ENCODE measurements around the gene NAA38.

Gene NAA38

DNA sequence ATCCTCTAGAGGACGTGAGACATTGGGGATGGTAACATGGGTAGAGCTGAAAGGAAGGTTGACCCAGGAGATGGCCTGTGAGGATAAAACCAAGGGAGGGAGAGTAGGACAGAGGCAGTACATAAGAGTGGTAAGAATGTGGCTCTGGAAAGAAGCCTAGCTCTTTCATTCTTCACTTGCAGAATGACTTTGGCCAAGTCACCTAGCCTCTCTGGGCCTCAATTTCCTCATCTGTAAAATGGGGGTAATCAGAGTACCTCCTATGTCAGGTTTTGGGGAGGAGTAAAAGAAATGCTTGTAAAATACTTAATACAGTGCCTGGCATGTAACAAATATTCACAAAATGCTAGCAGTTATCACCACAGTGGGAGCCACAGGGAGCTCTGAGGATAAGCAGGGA, 16.5 kb downstream of the NAA38 start:
- TF ChIP-seq, protein P1, sequence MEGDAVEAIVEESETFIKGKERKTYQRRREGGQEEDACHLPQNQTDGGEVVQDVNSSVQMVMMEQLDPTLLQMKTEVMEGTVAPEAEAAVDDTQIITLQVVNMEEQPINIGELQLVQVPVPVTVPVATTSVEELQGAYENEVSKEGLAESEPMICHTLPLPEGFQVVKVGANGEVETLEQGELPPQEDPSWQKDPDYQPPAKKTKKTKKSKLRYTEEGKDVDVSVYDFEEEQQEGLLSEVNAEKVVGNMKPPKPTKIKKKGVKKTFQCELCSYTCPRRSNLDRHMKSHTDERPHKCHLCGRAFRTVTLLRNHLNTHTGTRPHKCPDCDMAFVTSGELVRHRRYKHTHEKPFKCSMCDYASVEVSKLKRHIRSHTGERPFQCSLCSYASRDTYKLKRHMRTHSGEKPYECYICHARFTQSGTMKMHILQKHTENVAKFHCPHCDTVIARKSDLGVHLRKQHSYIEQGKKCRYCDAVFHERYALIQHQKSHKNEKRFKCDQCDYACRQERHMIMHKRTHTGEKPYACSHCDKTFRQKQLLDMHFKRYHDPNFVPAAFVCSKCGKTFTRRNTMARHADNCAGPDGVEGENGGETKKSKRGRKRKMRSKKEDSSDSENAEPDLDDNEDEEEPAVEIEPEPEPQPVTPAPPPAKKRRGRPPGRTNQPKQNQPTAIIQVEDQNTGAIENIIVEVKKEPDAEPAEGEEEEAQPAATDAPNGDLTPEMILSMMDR (IDR thresholded peaks at IDR 0.05) = no peak
- H3K27ac Mint-ChIP-seq = peak overlapping the region; percentile 98
- peak overlapping the region; percentile 100 for H3K4me3 Mint-ChIP-seq
- peaks cover 13% of the 10 kb centered on the region for H3K36me3 Mint-ChIP-seq (ENCODE audit: low read depth)
- peaks cover 79% of the 10 kb centered on the region for H3K4me1 Mint-ChIP-seq
- no peaks in the 10 kb centered on the region for H3K9me3 Mint-ChIP-seq
- DNase-seq = no peak
- no peaks in the 10 kb centered on the region for H3K27me3 Mint-ChIP-seq (ENCODE audit: low read depth, poor library complexity)

DNA sequence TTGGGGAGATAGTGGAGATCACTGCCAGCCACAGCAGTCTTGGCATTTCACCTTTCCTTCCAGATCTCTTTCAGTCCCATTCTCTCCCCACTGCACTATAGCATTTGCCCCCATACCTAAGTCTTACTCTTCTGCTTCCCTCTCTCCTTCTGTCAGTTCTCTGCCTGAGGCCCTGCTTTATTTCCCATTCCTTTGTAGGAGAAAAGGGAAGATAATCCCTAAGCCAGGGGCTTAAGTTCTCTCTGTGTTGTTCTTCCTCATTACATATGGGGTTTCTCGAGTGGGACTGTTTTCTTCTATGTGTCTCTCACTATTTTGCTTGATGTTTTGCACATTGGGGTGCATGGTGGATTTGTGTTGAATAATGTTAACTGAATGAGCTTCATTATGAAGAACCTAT, 16.9 kb downstream of the NAA38 start:
- Mint-ChIP-seq H3K9me3 (no peaks in the 10 kb centered on the region), H3K27ac (peak overlapping the region; percentile 98), H3K27me3 (ENCODE audit: low read depth, poor library complexity) (no peaks in the 10 kb centered on the region), H3K4me3 (peak overlapping the region; percentile 100), H3K36me3 (ENCODE audit: low read depth) (peaks cover 13% of the 10 kb centered on the region), H3K4me1 (peaks cover 75% of the 10 kb centered on the region)
- DNase-seq = no peak
- TF ChIP-seq, protein P1 (IDR thresholded peaks at IDR 0.05) = no peak

DNA sequence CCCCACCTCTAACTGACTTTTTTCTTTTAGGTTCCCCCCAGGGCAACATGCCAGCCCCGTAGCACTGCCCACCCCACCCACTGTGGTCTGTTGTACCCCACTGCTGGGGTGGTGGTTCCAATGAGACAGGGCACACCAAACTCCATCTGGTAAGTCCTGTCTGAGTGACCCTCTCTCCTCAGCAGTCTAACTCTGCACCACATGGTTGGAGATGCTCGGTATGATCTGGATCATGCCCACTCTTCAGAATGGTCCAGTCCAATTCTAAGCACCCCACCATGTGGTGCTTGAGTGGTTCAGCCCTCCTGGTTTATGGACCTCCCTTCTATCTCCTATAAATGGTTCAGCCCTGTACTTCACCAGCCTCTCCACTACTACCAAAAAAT, 17.5 kb downstream of the NAA38 start:
- peaks cover 13% of the 10 kb centered on the region for H3K36me3 Mint-ChIP-seq (ENCODE audit: low read depth)
- no peaks in the 10 kb centered on the region for H3K27me3 Mint-ChIP-seq (ENCODE audit: low read depth, poor library complexity)
- H3K9me3 Mint-ChIP-seq = no peaks in the 10 kb centered on the region
- TF ChIP-seq, protein P1 (IDR thresholded peaks at IDR 0.05) = no peak
- H3K4me1 Mint-ChIP-seq = peaks cover 71% of the 10 kb centered on the region
- H3K27ac Mint-ChIP-seq = peak overlapping the region; percentile 98
- no peak for DNase-seq
- H3K4me3 Mint-ChIP-seq = peak overlapping the region; percentile 100

DNA sequence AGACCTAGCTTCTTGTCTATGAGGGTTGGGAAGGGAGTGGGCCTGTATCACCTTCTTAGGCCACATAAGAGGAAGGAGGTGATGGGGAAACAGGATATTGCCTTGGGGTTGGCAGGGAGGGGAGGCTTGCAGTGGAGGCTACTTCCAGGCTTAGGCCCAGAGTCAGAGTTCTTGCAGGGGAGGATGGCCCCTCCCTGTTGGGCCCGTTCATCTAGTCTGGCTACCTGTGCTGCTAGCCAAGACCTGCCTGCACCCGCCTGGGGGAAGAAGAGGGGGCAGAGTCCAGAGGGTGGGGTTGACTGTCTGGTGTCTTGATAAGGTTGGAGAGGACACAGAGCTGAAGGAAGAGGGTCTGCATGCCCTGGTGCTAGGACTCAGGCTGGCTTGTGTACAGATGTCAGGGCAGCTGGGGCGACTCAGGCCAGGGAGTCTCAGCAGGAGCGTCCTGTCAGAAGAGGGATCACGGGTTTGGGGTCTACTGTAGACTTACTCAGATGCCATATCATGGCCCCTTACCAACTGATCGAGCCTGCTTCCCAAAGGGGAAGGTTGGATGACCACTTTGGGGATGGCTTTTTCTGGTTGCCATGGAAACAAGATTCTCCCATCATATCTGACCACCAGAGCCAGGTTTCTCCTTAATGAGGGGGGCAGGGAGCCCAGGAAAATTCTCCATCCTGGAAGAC, 18.0 kb downstream of the NAA38 start:
- no peak for DNase-seq
- Mint-ChIP-seq H3K4me1 (peaks cover 69% of the 10 kb centered on the region), H3K27me3 (ENCODE audit: low read depth, poor library complexity) (no peaks in the 10 kb centered on the region), H3K9me3 (no peaks in the 10 kb centered on the region), H3K36me3 (ENCODE audit: low read depth) (peaks cover 13% of the 10 kb centered on the region), H3K4me3 (peak overlapping the region; percentile 100), H3K27ac (peak overlapping the region; percentile 92)
- TF ChIP-seq, protein P1 (IDR thresholded peaks at IDR 0.05) = no peak

DNA sequence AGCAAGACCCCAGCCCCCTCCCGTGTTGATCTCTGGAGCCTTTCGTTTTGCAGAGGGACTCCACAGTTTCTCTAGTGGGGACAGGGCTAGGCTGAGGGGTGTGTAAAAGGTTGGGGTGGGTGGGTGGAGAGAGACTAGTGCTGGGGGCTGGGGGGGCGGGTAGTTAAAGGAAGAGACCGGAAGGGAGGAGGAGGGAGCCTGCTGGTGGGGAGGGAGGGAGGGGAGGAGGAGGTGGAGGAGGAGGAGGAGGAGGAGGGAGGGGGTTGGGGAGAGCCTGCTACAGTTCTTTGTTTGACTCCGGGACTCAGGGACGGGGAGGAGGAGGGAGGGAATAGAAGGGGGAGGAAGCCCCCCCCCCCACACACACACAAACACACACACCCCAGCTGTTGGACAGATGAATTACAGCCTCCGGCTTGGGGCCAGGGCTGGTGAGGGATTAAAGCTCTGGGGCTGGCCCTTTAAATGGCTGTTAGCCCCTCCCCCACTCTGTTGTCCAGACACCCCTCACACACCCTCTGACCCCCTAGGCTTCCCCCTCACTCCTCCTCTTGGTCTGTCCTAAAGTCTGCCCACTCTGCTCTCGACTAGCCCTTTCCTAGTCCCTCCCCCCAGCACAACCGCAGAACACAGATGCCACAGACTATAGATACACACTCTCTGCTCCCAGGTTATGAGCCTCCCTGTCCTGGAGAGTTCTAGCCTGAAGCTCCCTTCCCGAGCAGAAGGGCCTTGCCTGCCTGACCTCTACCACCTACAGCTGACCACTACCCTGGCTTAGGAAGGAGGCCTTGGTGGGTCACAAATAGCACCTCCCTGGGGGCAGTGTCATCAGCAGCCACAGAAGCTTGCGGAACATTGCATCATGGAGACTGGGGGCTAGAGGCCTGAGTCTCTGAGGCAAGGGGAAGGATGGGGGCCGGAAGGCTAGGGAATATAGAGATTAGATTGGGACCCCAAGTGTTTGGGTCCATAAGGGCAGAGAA, 19.0 kb downstream of the NAA38 start:
- no peaks in the 10 kb centered on the region for H3K9me3 Mint-ChIP-seq
- no peaks in the 10 kb centered on the region for H3K27me3 Mint-ChIP-seq (ENCODE audit: low read depth, poor library complexity)
- peak overlapping the region; percentile 100 for H3K27ac Mint-ChIP-seq
- peak overlapping the region; percentile 100 for H3K4me3 Mint-ChIP-seq
- TF ChIP-seq, protein P1 (IDR thresholded peaks at IDR 0.05) = no peak
- H3K36me3 Mint-ChIP-seq (ENCODE audit: low read depth) = peaks cover 13% of the 10 kb centered on the region
- H3K4me1 Mint-ChIP-seq = peaks cover 64% of the 10 kb centered on the region
- peak; percentile 52 for DNase-seq
